ENCODE data around the gene LPP. TPM values are rescaled to one million over a fixed set of nuclear protein-coding genes. Genes with fewer than 3 reads are reported as not detected.

The LPP gene
- total RNA-seq, 3 donors from 2014 or later (not counting 1 experiment from before 2014, with no cell fraction given), result 137 to 163 (median 149) TPM

- no peak for ATAC-seq
- Mint-ChIP-seq H3K4me1 (peaks cover 0 to 5% of the 10 kb centered on the region in 2 donors), H3K4me3 (no peak overlapping the region)
Measured at GRCh38 chr3:188881954-188882641, 728.1 kb downstream of the LPP start.

DNA sequence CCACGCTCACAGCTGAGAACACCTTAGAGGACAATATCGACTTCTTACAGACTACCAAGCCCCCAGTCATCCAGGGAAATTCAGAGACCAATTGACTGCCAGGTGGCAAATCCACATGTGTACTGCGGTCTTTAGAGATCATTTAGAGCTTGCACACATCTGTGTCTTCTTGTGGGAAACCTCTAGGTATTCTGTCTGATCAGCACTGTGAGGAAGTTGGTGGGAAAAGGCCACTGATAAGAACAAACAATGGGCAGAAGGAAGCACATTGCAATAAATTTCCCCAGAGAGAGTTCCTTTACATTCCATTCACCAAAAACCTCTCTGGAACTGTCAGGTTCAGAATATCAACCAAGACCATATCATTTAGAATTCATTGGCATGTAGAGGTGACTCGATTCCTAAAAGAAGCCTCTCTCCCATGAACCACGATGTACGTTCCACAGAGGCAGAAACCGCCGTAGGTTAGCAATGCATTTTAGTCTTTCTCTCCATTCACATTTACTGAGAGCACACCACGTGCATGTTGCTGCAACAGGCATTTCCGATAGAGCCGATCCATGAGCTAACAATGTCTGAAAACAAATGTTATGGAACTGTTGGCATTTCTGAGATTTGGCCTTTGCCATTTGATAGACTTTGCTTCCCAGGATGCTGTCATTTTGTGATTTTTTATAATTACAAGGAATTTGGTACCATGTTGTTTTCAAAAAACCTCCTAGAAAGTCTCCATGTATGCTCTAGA lies 730.5 kb downstream of the LPP start:
- H3K4me1 Mint-ChIP-seq, result peaks cover 0 to 5% of the 10 kb centered on the region in 2 donors
- H3K36me3 Mint-ChIP-seq, result no peaks in the 10 kb centered on the region
- H3K4me3 ChIP-seq (ENCODE audit: low read length), result no peak overlapping the region
- TF ChIP-seq CTCF (IDR thresholded peaks at IDR 0.05), result no peak
- intact Hi-C loops (cut with micrococcal nuclease), result no loop called here
- no peaks in the 10 kb centered on the region for H3K9me3 ChIP-seq (ENCODE audit: control insufficient read depth, insufficient read depth, low read length)
- peaks cover 2% of the 10 kb centered on the region for H3K36me3 ChIP-seq (ENCODE audit: control insufficient read depth, insufficient read depth, low read length)
- H3K27me3 Mint-ChIP-seq (ENCODE audit: low read depth in 2 of 2), result no peaks in the 10 kb centered on the region
- H3K4me3 Mint-ChIP-seq, result no peak overlapping the region
- H3K9me3 Mint-ChIP-seq, result no peaks in the 10 kb centered on the region
- whole genome bisulfite sequencing (ENCODE audit: insufficient coverage), result 94% methylated on average over 11 of the region's 11 CpGs
- no peak overlapping the region for H3K27ac Mint-ChIP-seq
- DNase-seq (no peak), ATAC-seq (no peak)
- no peaks in the 10 kb centered on the region for H3K4me1 ChIP-seq (ENCODE audit: control insufficient read depth, insufficient read depth, low read length)
- H3K27ac ChIP-seq (ENCODE audit: low read length), result no peak overlapping the region
- H3K27me3 ChIP-seq (ENCODE audit: control insufficient read depth, insufficient read depth, low read length), result no peaks in the 10 kb centered on the region

More at GRCh38 chr3:188881954-188882641, 728.1 kb downstream of the LPP start:
- peaks cover 5% of the 10 kb centered on the region for H3K36me3 ChIP-seq (ENCODE audit: control insufficient read depth, insufficient read depth, low read length)
- H3K4me1 ChIP-seq (ENCODE audit: control insufficient read depth, insufficient read depth, low read length), result no peaks in the 10 kb centered on the region
- H3K4me3 ChIP-seq (ENCODE audit: low read length), result no peak overlapping the region
- H3K9me3 Mint-ChIP-seq, result no peaks in the 10 kb centered on the region
- H3K9me3 ChIP-seq (ENCODE audit: control insufficient read depth, insufficient read depth, low read length), result no peaks in the 10 kb centered on the region
- no peak for TF ChIP-seq CTCF (IDR thresholded peaks at IDR 0.05)
- no peaks in the 10 kb centered on the region for H3K27me3 Mint-ChIP-seq (ENCODE audit: low read depth in 2 of 2)
- intact Hi-C loops (cut with micrococcal nuclease), result no loop called here
- no peaks in the 10 kb centered on the region for H3K27me3 ChIP-seq (ENCODE audit: control insufficient read depth, insufficient read depth, low read length)
- DNase-seq, result no peak
- no peak overlapping the region for H3K27ac ChIP-seq (ENCODE audit: low read length)
- no peak overlapping the region for H3K27ac Mint-ChIP-seq
- no peaks in the 10 kb centered on the region for H3K36me3 Mint-ChIP-seq

DNA sequence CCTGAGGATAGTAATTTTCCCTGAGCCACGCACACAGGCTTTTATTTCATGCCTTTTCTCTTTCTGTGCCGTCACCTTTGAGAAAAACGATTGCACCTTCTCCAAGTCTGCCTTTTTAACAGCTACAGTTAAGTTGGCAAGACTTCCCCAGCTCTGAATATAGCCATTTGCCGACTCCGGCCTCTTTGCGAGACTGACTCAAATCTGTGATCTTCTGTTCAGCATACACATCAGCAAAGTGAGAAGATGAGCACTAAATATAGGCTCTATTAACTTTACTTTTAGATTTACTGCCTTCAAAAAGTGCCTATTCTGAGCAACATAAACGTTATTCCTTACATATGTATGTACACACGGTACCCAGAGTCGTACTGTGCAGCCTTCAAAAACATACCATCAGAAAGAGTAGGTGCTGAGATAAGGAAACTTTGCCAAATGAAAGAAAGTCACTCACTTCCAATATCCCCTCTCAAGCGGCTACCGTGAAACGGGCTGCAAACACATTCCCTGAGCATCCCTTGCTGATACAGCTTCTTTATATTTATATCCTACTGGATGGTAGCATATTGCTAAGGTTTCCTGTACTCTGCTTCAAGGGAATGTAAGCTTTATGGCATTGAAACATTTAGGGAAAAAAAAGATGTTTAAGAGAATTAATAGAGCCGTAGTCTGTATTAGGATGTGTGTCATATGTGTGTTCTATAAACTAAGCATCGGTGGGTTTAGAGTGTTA lies 734.5 kb downstream of the LPP start:
- no peaks in the 10 kb centered on the region for H3K9me3 Mint-ChIP-seq
- H3K27me3 Mint-ChIP-seq (ENCODE audit: low read depth in 2 of 2), result no peaks in the 10 kb centered on the region

More for the DNA sequence above, 734.5 kb downstream of the LPP start:
- intact Hi-C loops (cut with micrococcal nuclease), result no loop called here
- WGBS (ENCODE audit: insufficient coverage), result 98% methylated on average over 11 of the region's 14 CpGs
- Histone ChIP-seq H3K27me3 (ENCODE audit: control insufficient read depth, insufficient read depth, low read length) (no peaks in the 10 kb centered on the region), H3K4me1 (ENCODE audit: control insufficient read depth, insufficient read depth, low read length) (no peaks in the 10 kb centered on the region), H3K27ac (ENCODE audit: low read length) (no peak overlapping the region), H3K36me3 (ENCODE audit: control insufficient read depth, insufficient read depth, low read length) (no peaks in the 10 kb centered on the region), H3K4me3 (ENCODE audit: low read length) (no peak overlapping the region), H3K9me3 (ENCODE audit: control insufficient read depth, insufficient read depth, low read length) (no peaks in the 10 kb centered on the region)
- DNase-seq (no peak), ATAC-seq (no peak)
- Mint-ChIP-seq H3K4me1 (peaks cover 0 to 5% of the 10 kb centered on the region in 2 donors), H3K4me3 (no peak overlapping the region), H3K27ac (no peak overlapping the region), H3K36me3 (peaks cover 9% of the 10 kb centered on the region)
- no peak for TF ChIP-seq CTCF (IDR thresholded peaks at IDR 0.05)
